Small intestine (tissue), 7 donors: ENCODE data around the gene SCN10A. TPM values are rescaled to one million over a fixed set of nuclear protein-coding genes. Genes with fewer than 3 reads are reported as not detected.

Source experiments
- DNase-seq, 2 donors: peaks; one replicate each; pipeline versions ENCODE4 v3.0.0 to v3.0.0-alpha.2; 2013
- FAIRE-seq: peaks from 2 replicates; lab custom pipeline; 2012; peaks lifted over from hg19 to GRCh38; lab: Jason Lieb, UNC
- H3K27ac ChIP-seq, 3 donors: one replicate each; pipeline ENCODE4 v1.5.1; 2013; ENCODE audit warnings: low read length in 2 of 3, mild to moderate bottlenecking in 2 of 3, control low read depth in 1 of 3, inconsistent platforms in 1 of 3, low read depth in 1 of 3, moderate library complexity in 1 of 3
- H3K27me3 ChIP-seq, 3 donors: one replicate each; pipeline ENCODE4 v1.6.1; 2013; ENCODE audit warnings: low read length in 3 of 3, inconsistent platforms in 1 of 3; ENCODE audit not compliant: control insufficient read depth in 3 of 3, insufficient read depth in 3 of 3
- H3K36me3 ChIP-seq, 3 donors: one replicate each; pipeline ENCODE4 v1.6.1; 2013; ENCODE audit warnings: low read length in 3 of 3, inconsistent platforms in 1 of 3, low read depth in 1 of 3, mild to moderate bottlenecking in 1 of 3, moderate library complexity in 1 of 3; ENCODE audit not compliant: control insufficient read depth in 3 of 3, insufficient read depth in 2 of 3
- H3K4me1 ChIP-seq, 3 donors: one replicate each; pipeline ENCODE4 v1.6.1; 2013; ENCODE audit warnings: low read length in 2 of 3, inconsistent platforms in 1 of 3, low read depth in 1 of 3, mild to moderate bottlenecking in 1 of 3, moderate library complexity in 1 of 3; ENCODE audit not compliant: control insufficient read depth in 3 of 3, insufficient read depth in 2 of 3
- H3K4me3 ChIP-seq, 3 donors: one replicate each; pipeline ENCODE4 v1.5.1; 2013; ENCODE audit warnings: low read length in 3 of 3, control low read depth in 1 of 3, inconsistent platforms in 1 of 3, low read depth in 1 of 3, mild to moderate bottlenecking in 1 of 3, moderate library complexity in 1 of 3
- H3K9me3 ChIP-seq, 2 donors: one replicate each; pipeline ENCODE4 v1.6.1; 2013; ENCODE audit warnings: low read depth in 1 of 2, low read length in 1 of 2; ENCODE audit not compliant: control insufficient read depth in 2 of 2, insufficient read depth in 1 of 2
- WGBS, 3 donors: extraction: QIAGEN DNeasy Blood & Tissue Kit; methylation state at CpG; one replicate each; pipeline ENCODE4 v1.1.7; 2013; 5-methylcytosine and 5-hydroxymethylcytosine counted together
- polyA plus RNA-seq, 4 donors: library from polyadenylated mRNA; stranded (reverse) in 3 of 4; unstranded in 1 of 4; fragments of 200-250 nt in 3 of 4; fragments of 120-200 nt in 1 of 4; gene quantifications; one replicate each; pipeline versions ENCODE4 v1.2.1 to v1.2.3, GENCODE V29; 2013
- donor health status: healthy with polysubstance abuse.
- donor health status: control.
- donor health status: control.
- donor health status: Bipolar disorder and iron deficiency.
- donor health status: healthy.

The SCN10A gene
- polyA plus RNA-seq, 4 donors = not detected

- Histone ChIP-seq H3K36me3 (no peaks in the 10 kb centered on the region), H3K4me1 (peaks cover 0 to 14% (median 2%) of the 10 kb centered on the region in 3 donors), H3K27me3 (peaks cover 0 to 43% (median 11%) of the 10 kb centered on the region in 3 donors), H3K27ac (no peak overlapping the region), H3K9me3 (no peaks in the 10 kb centered on the region), H3K4me3 (no peak overlapping the region)
- DNase-seq (peak in 1 of 2 donors; percentile 18), FAIRE-seq (no peak)
- WGBS, 3 donors = 63 to 73% (median 64%) methylated on average over 14 of the region's 14 CpGs
Measured at GRCh38 chr3:38650248-38650951, 165.6 kb downstream of the SCN10A start.

DNA sequence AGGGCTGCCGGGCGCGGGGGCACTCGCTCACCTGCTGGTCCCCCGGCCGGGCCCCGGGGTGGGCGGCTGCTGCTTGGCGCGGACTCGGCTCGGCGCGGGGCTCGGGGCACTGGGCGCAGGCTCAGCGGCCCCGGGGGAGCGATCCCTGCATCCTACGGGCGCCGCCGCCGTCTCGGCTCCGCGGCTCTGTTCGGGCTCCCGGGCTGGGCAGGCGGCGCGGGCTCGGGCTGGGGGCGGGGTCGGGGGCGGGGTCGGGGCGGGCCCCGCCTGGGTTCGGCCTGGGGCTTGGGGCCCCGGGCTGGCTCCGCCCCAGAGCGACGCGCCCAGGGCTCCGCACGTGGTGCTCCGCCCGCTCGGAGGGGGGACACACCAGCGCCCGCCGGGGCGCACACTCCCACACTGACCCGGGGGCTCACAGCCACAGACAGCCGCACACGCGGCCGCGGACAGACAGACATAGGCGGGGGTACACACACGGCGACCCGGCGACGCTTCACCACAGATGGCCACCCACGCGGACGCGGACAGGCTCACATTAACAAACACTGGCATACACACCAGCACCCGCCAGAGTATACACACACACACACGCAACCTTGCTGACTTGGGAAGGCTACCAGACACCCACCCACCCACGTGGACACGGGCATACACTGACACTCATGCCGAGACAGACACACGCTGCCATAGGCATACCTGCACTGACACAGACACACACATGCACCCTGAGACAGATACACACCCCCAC lies 166.3 kb downstream of the SCN10A start, which contains the start of gene SCN5A:
Gene SCN5A, minus strand, starts transcription at position 188 of the 748 bp plus-strand sequence. CDS start 16,380 bp downstream, outside the sequence.
- peak; percentile 30 to 71 for DNase-seq
- 1 to 2% (median 1%) methylated on average over 40 to 76 of the region's 76 CpGs for WGBS, 3 donors
- no peaks in the 10 kb centered on the region for H3K36me3 ChIP-seq
- peaks cover 0 to 43% (median 11%) of the 10 kb centered on the region in 3 donors for H3K27me3 ChIP-seq
- H3K4me1 ChIP-seq = peaks cover 0 to 14% (median 2%) of the 10 kb centered on the region in 3 donors
- FAIRE-seq = no peak
- H3K9me3 ChIP-seq = no peaks in the 10 kb centered on the region
- H3K4me3 ChIP-seq = peak within 1 kb of the TSS; percentile 12 to 54 (median 51)
- no peak within 1 kb of the TSS for H3K27ac ChIP-seq

- Histone ChIP-seq H3K4me3 (peak overlapping the region; percentile 12 to 54 (median 51)), H3K27me3 (peaks cover 0 to 43% (median 11%) of the 10 kb centered on the region in 3 donors), H3K36me3 (no peaks in the 10 kb centered on the region), H3K9me3 (no peaks in the 10 kb centered on the region), H3K4me1 (peaks cover 0 to 14% (median 2%) of the 10 kb centered on the region in 3 donors), H3K27ac (no peak overlapping the region)
- 7 to 9% (median 9%) methylated on average over 46 to 56 of the region's 56 CpGs for WGBS, 3 donors
- DNase-seq (no peak), FAIRE-seq (no peak)
Measured at GRCh38 chr3:38648659-38649499, 167.1 kb downstream of the SCN10A start.

GRCh38 chr3:38648024-38648658 lies 167.9 kb downstream of the SCN10A start:
- Histone ChIP-seq H3K27ac (no peak overlapping the region), H3K4me3 (no peak overlapping the region), H3K4me1 (peaks cover 0 to 14% (median 2%) of the 10 kb centered on the region in 3 donors), H3K27me3 (peaks cover 0 to 43% (median 11%) of the 10 kb centered on the region in 3 donors), H3K9me3 (no peaks in the 10 kb centered on the region), H3K36me3 (no peaks in the 10 kb centered on the region)
- WGBS, 3 donors = 83 to 93% (median 89%) methylated on average over 6 to 7 of the region's 7 CpGs
- no peak for FAIRE-seq
- DNase-seq = no peak

- Histone ChIP-seq H3K36me3 (no peaks in the 10 kb centered on the region), H3K4me3 (no peak overlapping the region), H3K4me1 (peaks cover 0 to 14% (median 2%) of the 10 kb centered on the region in 3 donors), H3K9me3 (no peaks in the 10 kb centered on the region), H3K27me3 (peaks cover 0 to 43% (median 11%) of the 10 kb centered on the region in 3 donors), H3K27ac (no peak overlapping the region)
- 88 to 89% (median 89%) methylated on average over 7 of the region's 7 CpGs for WGBS, 3 donors
- FAIRE-seq = no peak
- no peak for DNase-seq
Measured at GRCh38 chr3:38647217-38647970, 168.6 kb downstream of the SCN10A start.

Other genes starting within 250 kb of the SCN10A start
- gene SCN5A, start 166.5 kb downstream of the SCN10A start, polyA plus RNA-seq = under 1 TPM in 3 of 4 donors, not detected in 1; 0.27 to 0.75 (median 0.68) TPM
- gene SCN11A, start 235.7 kb upstream of the SCN10A start, polyA plus RNA-seq = 1 to 10 TPM in 1 of 4 donors, under 1 TPM in 1, not detected in 2; 0.32 to 3.9 TPM
- 10 to 100 TPM; 15.7 to 42.3 (median 18.8) TPM for gene WDR48, start 235.8 kb upstream of the SCN10A start, polyA plus RNA-seq